ENCODE results near the gene CUL3.

- no peak for TF ChIP-seq EZH2 (IDR thresholded peaks at IDR 0.05; ENCODE audit: low read depth, low read length, severe bottlenecking)
- TF ChIP-seq ATF2 (IDR thresholded peaks at IDR 0.05; ENCODE audit: low read length), result no peak
- TF ChIP-seq CTCF (IDR thresholded peaks at IDR 0.05; ENCODE audit: control extremely low read depth in 1 of 3, insufficient read depth in 1 of 3, low read depth in 1 of 3, low read length in 3 of 3), result no peak
- no peak for TF ChIP-seq MAX (IDR thresholded peaks at IDR 0.05)
- no peak for TF ChIP-seq E2F6 (IDR thresholded peaks at IDR 0.05)
- no peak for TF ChIP-seq CREB1 (IDR thresholded peaks at IDR 0.05)
- TF ChIP-seq POLR2AphosphoS5 (IDR thresholded peaks at IDR 0.05; ENCODE audit: low read depth, low read length), result no peak
- no peak for TF ChIP-seq USF2 (IDR thresholded peaks at IDR 0.05; ENCODE audit: low read length)
Observed at GRCh38 chr2:224472827-224473226, 112.3 kb downstream of the CUL3 start.

Data from H1 (cell line).